Gastroesophageal sphincter (tissue), 4 donors: ENCODE results near the gene CLSTN1. TPM values are rescaled to one million over a fixed set of nuclear protein-coding genes. Genes with fewer than 3 reads are reported as not detected.

Experiments used
- ATAC-seq: fragments of 150-250 bp; one replicate; pipeline ENCODE4 v1.9.1; 2016; ENCODE audit warnings: mild to moderate bottlenecking, moderate library complexity
- H3K27ac ChIP-seq, 4 donors: fragments of 200-600 bp; sonication (generic) in 3 of 4; 1 replicate in 3 of 4; 2 replicates in 1 of 4; pipeline ENCODE4 v1.5.1; 2016 to 2019
- H3K27me3 ChIP-seq: fragments of 200-600 bp; sonication (generic); one replicate; pipeline ENCODE4 v1.5.1; 2019
- H3K36me3 ChIP-seq, 2 donors: fragments of 200-600 bp; sonication (generic); one replicate each; pipeline ENCODE4 v1.5.1; 2019; ENCODE audit warnings: control low read depth in 1 of 2
- H3K4me1 ChIP-seq, 3 donors: fragments of 200-600 bp; sonication (generic); 1 replicate in 2 of 3; 2 replicates in 1 of 3; pipeline ENCODE4 v1.5.1; 2016 to 2019; ENCODE audit warnings: control low read depth in 2 of 3
- H3K4me3 ChIP-seq, 2 donors: fragments of 200-600 bp; sonication (generic); one replicate each; pipeline ENCODE4 v1.5.1; 2019; ENCODE audit warnings: mild to moderate bottlenecking in 1 of 2, moderate library complexity in 1 of 2
- H3K9me3 ChIP-seq, 3 donors: fragments of 200-600 bp; sonication (generic); one replicate each; pipeline ENCODE4 v1.5.1; 2017 to 2019; ENCODE audit warnings: control low read depth in 2 of 3
- EP300 ChIP-seq: sonication (generic); formaldehyde crosslinking; IDR thresholded peaks from one replicate; pipeline ENCODE4 v1.6.1; 2017; ENCODE audit warnings: antibody characterized with exemption, mild to moderate bottlenecking
- POLR2A ChIP-seq, 2 donors: fragments of 450-650 bp; IDR thresholded peaks; one replicate each; pipeline ENCODE4 v1.6.1; 2017; ENCODE audit warnings: antibody characterized with exemption in 2 of 2, mild to moderate bottlenecking in 2 of 2, moderate library complexity in 1 of 2
- POLR2AphosphoS5 ChIP-seq: sonication (generic); formaldehyde crosslinking; IDR thresholded peaks from one replicate; pipeline ENCODE4 v1.6.1; 2017; ENCODE audit warnings: antibody characterized with exemption
- WGBS, 2 donors: methylation state at CpG; one replicate each; pipeline ENCODE4 v1.1.5; 2018; ENCODE audit warnings: low coverage in 1 of 2; 5-methylcytosine and 5-hydroxymethylcytosine counted together
- total RNA-seq, 4 donors: library from RNA; depleted of rRNA; stranded (reverse); fragments of >200 nt; gene quantifications; one replicate each; pipeline ENCODE4 v1.1.0, GENCODE V29; 2016
- TF ChIP-seq, protein P1 (sequence below), 4 experiments: fragments of 200-600 bp in 2 of 4; fragments of 450-650 bp in 2 of 4; sonication (generic) in 1 of 4; IDR thresholded peaks; one replicate each; pipeline ENCODE4 v1.5.1; 2017 to 2019; ENCODE audit warnings: antibody characterized with exemption in 4 of 4, mild to moderate bottlenecking in 2 of 4, moderate library complexity in 2 of 4

The CLSTN1 gene
- 10 to 100 TPM; 45.1 to 95.4 (median 58.7) TPM for total RNA-seq

DNA sequence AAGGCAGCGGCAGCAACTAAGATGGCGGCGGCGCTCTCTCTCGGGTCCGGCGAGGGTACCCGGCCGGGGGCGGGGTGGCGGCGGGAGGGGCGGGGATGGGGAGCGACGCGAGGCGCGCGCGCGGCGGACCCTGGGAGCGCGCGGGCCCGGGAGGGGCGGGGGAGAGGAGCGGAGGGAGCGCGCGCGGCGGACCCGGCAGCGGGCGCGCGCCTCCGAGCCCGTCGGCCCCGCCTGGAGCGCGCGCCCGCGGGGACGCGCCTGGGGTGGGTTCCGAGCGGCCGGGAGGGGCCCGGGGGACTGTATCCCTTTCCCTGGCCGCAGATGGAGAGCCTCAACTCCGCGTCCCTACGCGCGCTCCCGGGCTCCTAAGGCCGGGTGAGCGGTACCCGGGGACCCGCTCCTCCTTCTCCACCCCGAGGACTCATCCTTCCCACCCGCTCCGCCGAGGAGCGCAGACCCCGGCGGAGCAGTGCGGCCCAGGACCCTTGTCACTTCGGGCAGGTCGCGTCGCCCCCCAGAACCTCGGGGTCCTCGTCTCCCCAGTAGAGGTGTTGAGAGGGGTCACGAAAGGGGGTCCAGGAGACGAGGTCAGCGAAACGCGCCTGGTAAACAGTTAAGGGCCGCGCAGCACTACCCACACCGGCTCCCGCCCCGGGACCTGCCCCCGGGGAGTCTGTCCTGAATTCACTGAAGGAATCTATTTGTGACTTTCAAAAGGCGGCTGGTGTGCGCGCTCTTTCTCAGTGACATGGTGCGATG is at the start of gene CLSTN1:
Gene CLSTN1, minus strand, starts transcription at position 23 of the 759 bp plus-strand sequence. CDS start 232 bp downstream, outside the sequence.
- Histone ChIP-seq H3K36me3 (no peaks in the 10 kb centered on the region), H3K27me3 (no peaks in the 10 kb centered on the region), H3K4me3 (peak within 1 kb of the TSS; percentile 83 to 89), H3K9me3 (no peaks in the 10 kb centered on the region), H3K27ac (peak within 1 kb of the TSS; percentile 93 to 97 (median 96)), H3K4me1 (peaks cover 0 to 53% (median 12%) of the 10 kb centered on the region in 3 donors)
- WGBS, 2 donors: no CpG with 5 or more reads among the region's 93 CpGs
- ATAC-seq: peak; percentile 85
- TF ChIP-seq EP300 (no peak), POLR2AphosphoS5 (peak; percentile 37), POLR2A (IDR thresholded peaks at IDR 0.05) (peak; percentile 33 to 40)

DNA sequence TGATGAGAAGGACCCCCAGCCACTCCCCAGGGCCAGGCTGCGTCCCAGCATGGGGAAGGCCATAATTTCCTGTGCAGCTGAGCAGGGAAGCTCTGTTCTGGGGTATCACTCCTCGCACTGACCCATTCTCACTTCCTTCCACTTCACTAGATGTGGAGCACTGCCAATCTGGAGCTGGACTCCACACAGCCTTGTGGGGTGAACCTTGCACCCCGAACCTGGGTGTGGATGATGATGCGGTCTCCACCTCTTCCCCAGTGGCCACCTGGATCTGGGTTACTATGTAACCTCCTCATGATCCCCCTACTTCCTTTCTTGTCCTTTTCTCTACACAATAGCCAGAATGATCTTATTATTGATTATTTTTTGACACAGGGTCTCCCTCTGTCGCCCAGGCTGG is 49.6 kb upstream of the CLSTN1 start:
- H3K4me1 ChIP-seq: peaks cover 0 to 26% (median 7%) of the 10 kb centered on the region in 3 donors
- ATAC-seq: no peak
- H3K27me3 ChIP-seq: no peaks in the 10 kb centered on the region
- TF ChIP-seq, protein P1, sequence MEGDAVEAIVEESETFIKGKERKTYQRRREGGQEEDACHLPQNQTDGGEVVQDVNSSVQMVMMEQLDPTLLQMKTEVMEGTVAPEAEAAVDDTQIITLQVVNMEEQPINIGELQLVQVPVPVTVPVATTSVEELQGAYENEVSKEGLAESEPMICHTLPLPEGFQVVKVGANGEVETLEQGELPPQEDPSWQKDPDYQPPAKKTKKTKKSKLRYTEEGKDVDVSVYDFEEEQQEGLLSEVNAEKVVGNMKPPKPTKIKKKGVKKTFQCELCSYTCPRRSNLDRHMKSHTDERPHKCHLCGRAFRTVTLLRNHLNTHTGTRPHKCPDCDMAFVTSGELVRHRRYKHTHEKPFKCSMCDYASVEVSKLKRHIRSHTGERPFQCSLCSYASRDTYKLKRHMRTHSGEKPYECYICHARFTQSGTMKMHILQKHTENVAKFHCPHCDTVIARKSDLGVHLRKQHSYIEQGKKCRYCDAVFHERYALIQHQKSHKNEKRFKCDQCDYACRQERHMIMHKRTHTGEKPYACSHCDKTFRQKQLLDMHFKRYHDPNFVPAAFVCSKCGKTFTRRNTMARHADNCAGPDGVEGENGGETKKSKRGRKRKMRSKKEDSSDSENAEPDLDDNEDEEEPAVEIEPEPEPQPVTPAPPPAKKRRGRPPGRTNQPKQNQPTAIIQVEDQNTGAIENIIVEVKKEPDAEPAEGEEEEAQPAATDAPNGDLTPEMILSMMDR (IDR thresholded peaks at IDR 0.05): no peak
- no peak for TF ChIP-seq POLR2A (IDR thresholded peaks at IDR 0.05)
- no peak for TF ChIP-seq POLR2AphosphoS5
- TF ChIP-seq EP300: no peak
- H3K9me3 ChIP-seq: no peaks in the 10 kb centered on the region
- H3K27ac ChIP-seq: no peak overlapping the region
- H3K36me3 ChIP-seq: peaks cover 0 to 35% of the 10 kb centered on the region in 2 donors
- 87 to 100% methylated on average over 1 to 4 of the region's 5 CpGs for WGBS, 2 donors
- H3K4me3 ChIP-seq: no peak overlapping the region

DNA sequence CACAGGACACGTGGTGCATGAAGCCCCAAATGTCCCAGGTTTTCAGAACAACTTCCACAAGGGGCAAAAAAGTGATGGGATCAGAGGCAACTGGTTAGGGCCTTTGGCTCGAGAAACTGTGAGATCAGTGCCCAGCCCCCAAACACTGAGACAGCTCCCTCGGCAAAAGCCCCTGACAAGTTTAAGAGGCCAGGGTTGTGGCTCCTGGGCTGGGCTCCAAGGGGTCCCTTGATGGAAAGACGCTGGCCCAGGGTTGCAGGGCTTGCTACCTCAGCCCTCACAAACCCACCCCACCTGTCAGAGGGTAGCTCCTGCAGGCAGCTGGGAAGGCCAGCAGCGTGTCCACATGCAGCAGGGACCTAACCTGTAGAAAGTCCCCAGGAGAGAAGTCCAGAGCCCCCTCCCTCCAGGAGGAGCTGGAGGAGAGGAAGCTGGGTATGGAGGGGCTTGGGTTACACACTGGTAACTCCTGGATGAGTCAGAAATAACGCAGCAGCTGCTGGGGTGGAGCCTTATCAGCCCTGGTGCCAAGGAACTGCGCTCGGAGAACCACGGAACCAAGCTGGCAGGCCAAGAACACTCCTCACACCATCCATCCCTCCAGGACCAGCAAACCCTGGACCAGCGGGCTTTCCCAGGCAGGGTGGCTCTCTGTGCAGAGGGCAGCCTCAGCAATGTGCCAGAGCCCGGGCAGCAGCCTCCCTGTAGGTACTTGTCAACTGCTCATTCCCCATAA is 48.8 kb upstream of the CLSTN1 start:
- H3K27ac ChIP-seq: no peak overlapping the region
- ATAC-seq: no peak
- H3K27me3 ChIP-seq: no peaks in the 10 kb centered on the region
- H3K9me3 ChIP-seq: no peaks in the 10 kb centered on the region
- H3K36me3 ChIP-seq: peaks cover 0 to 43% of the 10 kb centered on the region in 2 donors
- WGBS, 2 donors: 90% methylated on average over 2 of the region's 11 CpGs; no CpG with 5 or more reads in 1 of the 2 donors
- H3K4me1 ChIP-seq: peaks cover 0 to 27% (median 7%) of the 10 kb centered on the region in 3 donors
- TF ChIP-seq EP300: no peak
- no peak for TF ChIP-seq POLR2AphosphoS5
- TF ChIP-seq, protein P1 (IDR thresholded peaks at IDR 0.05): no peak
- TF ChIP-seq POLR2A (IDR thresholded peaks at IDR 0.05): no peak
- no peak overlapping the region for H3K4me3 ChIP-seq

DNA sequence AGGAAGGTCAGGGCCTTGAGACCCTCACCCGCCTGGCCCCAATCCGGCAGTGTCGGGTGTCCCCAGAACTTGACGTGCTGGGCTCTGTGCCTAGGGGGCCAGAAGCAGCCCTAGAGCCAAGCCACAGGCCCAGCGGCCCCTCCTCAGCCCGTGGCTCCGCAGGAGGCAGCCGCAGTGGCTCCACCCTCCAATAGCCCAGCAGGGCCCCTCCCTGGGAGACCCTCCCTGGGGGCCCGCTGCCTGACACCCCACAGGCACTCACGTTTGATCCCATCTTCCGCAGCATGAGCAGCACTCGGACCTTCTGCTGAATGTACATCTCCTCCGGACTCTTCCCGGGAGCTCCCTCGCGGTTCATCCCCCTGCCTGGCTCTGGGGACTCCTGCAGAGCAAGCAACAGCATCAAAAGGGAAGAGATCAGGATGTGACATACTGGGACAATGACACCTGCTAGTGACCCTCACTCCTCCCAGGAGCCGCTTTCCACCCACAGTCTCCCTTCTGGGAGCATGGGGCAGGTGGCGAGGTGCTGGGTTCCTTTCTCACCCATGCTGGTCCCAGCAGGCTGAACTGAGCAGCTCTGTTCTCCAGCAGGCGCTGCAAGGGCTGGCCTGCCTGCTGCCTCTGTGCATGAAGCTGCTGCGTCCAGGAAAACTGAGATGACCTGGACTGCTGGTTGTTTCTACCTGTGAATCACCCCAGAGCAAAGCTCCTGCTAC is 48.1 kb upstream of the CLSTN1 start:
- Histone ChIP-seq H3K9me3 (no peaks in the 10 kb centered on the region), H3K36me3 (peaks cover 0 to 44% of the 10 kb centered on the region in 2 donors), H3K27ac (no peak overlapping the region), H3K27me3 (no peaks in the 10 kb centered on the region), H3K4me1 (peaks cover 0 to 31% (median 7%) of the 10 kb centered on the region in 3 donors), H3K4me3 (no peak overlapping the region)
- no peak for ATAC-seq
- TF ChIP-seq, protein P1 (IDR thresholded peaks at IDR 0.05): no peak
- TF ChIP-seq POLR2AphosphoS5 (no peak), EP300 (no peak), POLR2A (IDR thresholded peaks at IDR 0.05) (no peak)
- WGBS, 2 donors: no CpG with 5 or more reads among the region's 20 CpGs

DNA sequence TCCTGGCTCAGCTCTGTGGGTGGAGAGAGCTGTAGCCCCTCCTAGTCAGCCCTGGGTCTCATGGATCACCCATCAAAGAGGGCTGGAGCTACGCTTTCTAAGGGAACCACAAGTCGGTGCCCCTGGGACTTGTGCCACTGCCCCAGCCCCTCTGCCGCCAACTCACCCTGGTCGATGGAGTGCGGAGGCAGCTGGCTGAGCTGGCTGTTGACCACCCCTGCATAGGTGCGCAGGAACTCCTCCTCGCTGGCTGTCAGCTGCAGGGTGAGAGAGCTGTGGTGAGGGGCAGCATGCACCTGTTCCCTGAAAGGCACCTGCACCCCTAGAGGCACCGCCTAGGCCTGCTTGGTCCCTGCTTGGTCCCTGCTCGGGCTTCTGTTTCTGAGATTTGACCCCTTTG is 47.3 kb upstream of the CLSTN1 start:
- H3K4me3 ChIP-seq: no peak overlapping the region
- no peaks in the 10 kb centered on the region for H3K9me3 ChIP-seq
- ATAC-seq: no peak
- no peak overlapping the region for H3K27ac ChIP-seq
- TF ChIP-seq POLR2AphosphoS5: no peak
- no peak for TF ChIP-seq POLR2A (IDR thresholded peaks at IDR 0.05)
- TF ChIP-seq, protein P1 (IDR thresholded peaks at IDR 0.05): no peak
- TF ChIP-seq EP300: no peak
- peaks cover 0 to 50% of the 10 kb centered on the region in 2 donors for H3K36me3 ChIP-seq
- H3K27me3 ChIP-seq: no peaks in the 10 kb centered on the region
- no CpG with 5 or more reads among the region's 9 CpGs for WGBS, 2 donors
- H3K4me1 ChIP-seq: peaks cover 0 to 23% (median 7%) of the 10 kb centered on the region in 3 donors
